Bronchial epithelial cell (primary cell): ENCODE data around the gene MOGAT1. TPM values are rescaled to one million over a fixed set of nuclear protein-coding genes. Genes with fewer than 3 reads are reported as not detected.
A peak's percentile ranks its signal among the peaks of the same experiment; 100 is the strongest.

Source experiments
- DNase-seq: peaks from one replicate; pipeline ENCODE4 v3.0.0-alpha.2; 2010; ENCODE audit warnings: low read depth
- FAIRE-seq: peaks from 2 replicates; lab custom pipeline; 2011; peaks lifted over from hg19 to GRCh38; lab: Jason Lieb, UNC
- H3K27me3 ChIP-seq: 2 replicates; pipeline ENCODE4 v1.5.1; 2011; ENCODE audit warnings: low read length; ENCODE audit not compliant: control insufficient read depth, insufficient read depth
- H3K36me3 ChIP-seq: 2 replicates; pipeline ENCODE4 v1.5.1; 2011; ENCODE audit warnings: low read length; ENCODE audit not compliant: control insufficient read depth, insufficient read depth
- H3K4me3 ChIP-seq: 2 replicates; pipeline ENCODE4 v1.5.1; 2011; ENCODE audit warnings: mild to moderate bottlenecking, low read depth, low read length, control low read depth
- total RNA-seq: library from RNA; depleted of rRNA; stranded (reverse); fragments of >200 nt; gene quantifications from 2 replicates; pipeline ENCODE4 v1.2.1, GENCODE V29; 2014
- TF ChIP-seq, protein P1 (sequence below): IDR thresholded peaks from 2 replicates; pipeline ENCODE4 v1.5.1; 2011; ENCODE audit warnings: mild to moderate bottlenecking, moderate library complexity, low read length, control low read depth, inconsistent platforms; ENCODE audit not compliant: insufficient read depth, severe bottlenecking

The MOGAT1 gene
- total RNA-seq, 1 donor from 2014 or later = not detected

DNA sequence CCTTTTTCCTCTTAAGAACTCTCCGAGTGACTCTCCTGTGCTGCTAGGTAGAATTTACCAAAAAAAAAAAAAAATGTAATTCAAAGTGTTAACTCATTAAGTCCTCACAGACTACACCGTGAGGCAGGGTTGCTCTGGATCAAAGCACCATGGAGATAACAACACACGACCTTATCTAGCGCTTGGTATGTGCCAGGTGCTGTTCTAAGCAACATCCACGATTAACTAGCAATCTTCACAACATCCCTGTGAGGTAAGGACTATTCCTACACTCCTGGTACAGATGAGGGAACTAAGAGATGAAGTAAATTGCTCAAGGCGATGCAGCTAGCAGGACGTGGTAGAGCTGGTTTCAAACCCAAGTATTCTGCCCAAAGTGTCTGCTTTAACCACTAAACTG is 1.8 kb downstream of the MOGAT1 start:
- FAIRE-seq (no peak), DNase-seq (no peak)
- H3K36me3 ChIP-seq = no peaks in the 10 kb centered on the region
- H3K4me3 ChIP-seq = no peak overlapping the region
- TF ChIP-seq, protein P1, sequence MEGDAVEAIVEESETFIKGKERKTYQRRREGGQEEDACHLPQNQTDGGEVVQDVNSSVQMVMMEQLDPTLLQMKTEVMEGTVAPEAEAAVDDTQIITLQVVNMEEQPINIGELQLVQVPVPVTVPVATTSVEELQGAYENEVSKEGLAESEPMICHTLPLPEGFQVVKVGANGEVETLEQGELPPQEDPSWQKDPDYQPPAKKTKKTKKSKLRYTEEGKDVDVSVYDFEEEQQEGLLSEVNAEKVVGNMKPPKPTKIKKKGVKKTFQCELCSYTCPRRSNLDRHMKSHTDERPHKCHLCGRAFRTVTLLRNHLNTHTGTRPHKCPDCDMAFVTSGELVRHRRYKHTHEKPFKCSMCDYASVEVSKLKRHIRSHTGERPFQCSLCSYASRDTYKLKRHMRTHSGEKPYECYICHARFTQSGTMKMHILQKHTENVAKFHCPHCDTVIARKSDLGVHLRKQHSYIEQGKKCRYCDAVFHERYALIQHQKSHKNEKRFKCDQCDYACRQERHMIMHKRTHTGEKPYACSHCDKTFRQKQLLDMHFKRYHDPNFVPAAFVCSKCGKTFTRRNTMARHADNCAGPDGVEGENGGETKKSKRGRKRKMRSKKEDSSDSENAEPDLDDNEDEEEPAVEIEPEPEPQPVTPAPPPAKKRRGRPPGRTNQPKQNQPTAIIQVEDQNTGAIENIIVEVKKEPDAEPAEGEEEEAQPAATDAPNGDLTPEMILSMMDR = no peak
- peaks cover 3% of the 10 kb centered on the region for H3K27me3 ChIP-seq

DNA sequence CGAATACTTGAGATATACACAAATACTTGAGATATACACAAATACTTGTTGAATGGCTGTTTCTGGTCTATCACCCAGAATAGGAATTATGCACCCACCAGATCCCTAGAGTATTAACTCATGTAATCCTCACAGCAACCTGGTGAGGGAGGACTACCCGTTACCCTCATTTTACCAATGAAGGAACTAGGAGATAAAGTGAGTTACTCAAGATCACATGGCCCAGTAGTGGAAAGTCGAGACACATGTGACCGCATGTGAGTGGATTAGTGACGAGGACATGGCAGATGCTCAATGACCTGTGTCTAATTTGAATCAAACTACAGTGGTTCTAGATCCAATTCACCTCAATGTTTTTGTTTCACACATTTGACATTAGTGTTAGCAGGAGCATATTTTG is 2.4 kb downstream of the MOGAT1 start:
- no peak overlapping the region for H3K4me3 ChIP-seq
- TF ChIP-seq, protein P1 = no peak
- DNase-seq (no peak), FAIRE-seq (no peak)
- H3K36me3 ChIP-seq = no peaks in the 10 kb centered on the region
- H3K27me3 ChIP-seq = peaks cover 3% of the 10 kb centered on the region

DNA sequence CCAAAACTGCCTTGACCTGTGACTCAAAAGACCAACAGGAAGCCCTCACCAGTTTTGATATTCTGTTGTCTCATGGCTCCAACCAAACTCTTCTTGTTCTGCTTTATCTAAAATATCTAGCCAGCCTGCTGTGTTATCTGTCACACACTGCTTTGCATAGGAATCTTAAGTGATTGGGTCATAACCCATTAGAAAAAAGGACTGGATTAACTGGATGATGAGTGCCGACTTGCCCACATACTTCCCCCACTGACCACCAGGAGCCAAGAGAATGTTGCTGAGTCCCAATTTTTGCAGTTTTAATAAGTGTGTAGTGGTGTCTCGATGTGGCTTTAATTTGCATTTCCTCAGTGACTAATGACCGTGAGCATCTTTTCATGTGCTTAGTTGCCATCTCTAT is 6.5 kb downstream of the MOGAT1 start:
- DNase-seq (peak; percentile 24), FAIRE-seq (no peak)
- H3K4me3 ChIP-seq = no peak overlapping the region
- no peaks in the 10 kb centered on the region for H3K27me3 ChIP-seq
- H3K36me3 ChIP-seq = no peaks in the 10 kb centered on the region
- TF ChIP-seq, protein P1 = no peak

DNA sequence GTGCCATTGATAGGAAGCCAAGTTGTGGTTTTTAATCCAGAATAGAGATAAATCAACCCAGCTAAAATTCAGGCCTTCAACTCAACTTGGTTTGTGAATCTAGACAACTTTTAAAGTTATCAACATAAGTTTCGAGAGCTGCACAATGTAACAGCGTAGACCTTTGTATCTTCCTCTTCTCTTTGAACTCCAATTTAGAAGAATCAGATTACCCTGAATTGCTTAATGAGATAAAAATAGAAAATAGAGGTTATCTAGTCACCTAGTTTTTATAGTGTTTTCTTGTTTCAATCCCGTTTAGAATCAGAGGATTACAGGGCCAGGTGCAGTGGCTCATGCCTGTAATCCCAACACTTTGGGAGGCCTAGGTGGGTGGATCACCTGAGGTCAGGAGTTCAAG is 12.3 kb downstream of the MOGAT1 start:
- Histone ChIP-seq H3K36me3 (no peaks in the 10 kb centered on the region), H3K4me3 (no peak overlapping the region), H3K27me3 (peaks cover 1% of the 10 kb centered on the region)
- DNase-seq (no peak), FAIRE-seq (no peak)
- TF ChIP-seq, protein P1 = no peak

DNA sequence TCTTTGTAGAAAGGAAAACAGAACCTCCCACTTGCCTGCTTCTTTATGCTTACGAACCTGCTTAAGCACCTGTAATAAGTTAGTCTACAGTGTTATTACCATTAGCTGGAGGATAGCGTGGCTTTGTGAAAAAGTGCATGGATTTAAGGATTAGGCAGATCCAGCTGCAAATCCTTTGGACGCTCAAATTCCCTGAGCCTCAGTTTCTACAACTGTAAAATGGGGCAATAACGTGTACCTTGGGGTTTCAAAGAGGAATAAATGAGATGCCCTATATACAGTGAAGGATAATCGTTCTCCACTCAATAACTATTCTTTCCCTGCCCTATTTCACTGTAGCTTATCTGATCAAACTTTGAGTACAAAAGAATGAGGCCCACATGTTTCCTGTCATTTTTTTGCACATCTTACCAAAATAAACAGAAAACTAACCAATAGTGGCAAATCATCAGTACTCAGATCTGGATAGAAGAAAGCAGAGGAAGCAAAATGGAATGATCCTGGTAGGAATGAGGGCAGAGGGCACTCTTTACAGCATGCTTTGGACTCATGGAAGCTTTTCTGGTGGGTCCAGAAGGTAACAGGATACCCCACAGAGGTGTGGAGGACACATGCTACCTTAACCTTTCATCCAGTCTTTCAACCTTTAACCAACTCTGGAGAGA is 14.8 kb downstream of the MOGAT1 start:
- Histone ChIP-seq H3K27me3 (peaks cover 1% of the 10 kb centered on the region), H3K36me3 (no peaks in the 10 kb centered on the region), H3K4me3 (no peak overlapping the region)
- DNase-seq = no peak
- no peak for FAIRE-seq
- TF ChIP-seq, protein P1 = no peak

DNA sequence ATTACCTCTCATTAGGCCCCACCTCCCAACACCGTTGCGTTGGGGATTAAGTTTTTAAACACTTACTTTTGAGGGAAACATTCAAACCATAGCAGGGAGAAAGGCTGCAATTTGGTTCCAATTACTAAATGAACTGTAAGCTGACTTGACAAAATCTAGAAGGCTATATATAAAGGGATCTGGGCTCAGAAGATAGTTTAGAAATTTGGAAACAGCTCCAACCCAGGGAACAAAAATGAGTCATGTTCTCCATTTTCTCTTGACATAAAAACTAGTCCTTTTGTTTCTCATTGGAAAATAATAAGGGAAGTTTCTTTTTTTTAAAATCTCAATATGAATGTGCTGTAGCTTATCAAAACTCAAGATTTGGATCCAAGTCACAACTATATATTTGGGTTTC is 17.5 kb downstream of the MOGAT1 start:
- FAIRE-seq (no peak), DNase-seq (no peak)
- Histone ChIP-seq H3K4me3 (no peak overlapping the region), H3K27me3 (peaks cover 1% of the 10 kb centered on the region), H3K36me3 (no peaks in the 10 kb centered on the region)
- TF ChIP-seq, protein P1 = no peak
